Measurements from ENCODE around the gene CDK5RAP1.
A peak's percentile ranks its signal among the peaks of the same experiment; 100 is the strongest.

CDK5RAP1 gene, protein sequence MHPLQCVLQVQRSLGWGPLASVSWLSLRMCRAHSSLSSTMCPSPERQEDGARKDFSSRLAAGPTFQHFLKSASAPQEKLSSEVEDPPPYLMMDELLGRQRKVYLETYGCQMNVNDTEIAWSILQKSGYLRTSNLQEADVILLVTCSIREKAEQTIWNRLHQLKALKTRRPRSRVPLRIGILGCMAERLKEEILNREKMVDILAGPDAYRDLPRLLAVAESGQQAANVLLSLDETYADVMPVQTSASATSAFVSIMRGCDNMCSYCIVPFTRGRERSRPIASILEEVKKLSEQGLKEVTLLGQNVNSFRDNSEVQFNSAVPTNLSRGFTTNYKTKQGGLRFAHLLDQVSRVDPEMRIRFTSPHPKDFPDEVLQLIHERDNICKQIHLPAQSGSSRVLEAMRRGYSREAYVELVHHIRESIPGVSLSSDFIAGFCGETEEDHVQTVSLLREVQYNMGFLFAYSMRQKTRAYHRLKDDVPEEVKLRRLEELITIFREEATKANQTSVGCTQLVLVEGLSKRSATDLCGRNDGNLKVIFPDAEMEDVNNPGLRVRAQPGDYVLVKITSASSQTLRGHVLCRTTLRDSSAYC

GRCh38 chr20:33401184-33401920 is at the start of gene CDK5RAP1:
CDK5RAP1 (minus strand) TSS chr20:33401519; CDS start chr20:33397064, 4,455 bp downstream.
- peak within 1 kb of the TSS; percentile 67 for H3K27ac ChIP-seq
- TF ChIP-seq CTCF (conservative IDR thresholded peaks at IDR 0.05; ENCODE audit: low read depth): no peak
- DNase-seq (ENCODE audit: low spot score): peak; percentile 94
- CTCF ChIA-PET: interaction anchor here (0.6 to 2.4 kb wide), 8 partner anchors 8 to 669 kb away, joined by 3 to 9 read pairs (median 3); no protein-coding TSS in a partner anchor
- POLR2A ChIA-PET (ENCODE audit: low non-redundant PET): interaction anchor here (0.6 to 1.5 kb wide), 5 partner anchors 9 to 267 kb away, joined by 3 to 7 read pairs (median 3); partner anchors contain the start of gene SNTA1

DNA sequence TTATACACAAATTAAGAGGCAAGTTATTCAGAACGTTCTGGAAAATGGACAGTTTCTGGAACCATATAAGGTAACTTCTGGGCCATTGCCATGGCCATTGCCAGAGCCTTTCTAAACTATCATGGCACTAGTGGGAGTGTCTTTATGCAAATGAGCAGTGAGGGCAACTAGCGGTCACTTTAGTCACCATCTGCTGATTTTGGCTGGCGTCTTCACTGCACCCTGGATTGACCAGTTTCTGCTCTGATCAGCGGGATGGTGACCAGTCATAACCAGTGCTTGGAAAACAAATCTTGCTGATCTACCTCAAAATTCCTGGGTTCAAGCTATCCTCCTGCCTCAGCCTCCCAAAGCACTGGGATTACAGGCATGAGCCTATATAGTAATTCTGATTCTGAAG is 49.5 kb upstream of the CDK5RAP1 start:
- DNase-seq (ENCODE audit: low spot score): peak; percentile 48
- CTCF ChIA-PET: interaction anchor here (0.9 kb wide), 1 partner anchor 42 kb away, joined by 4 read pairs; no protein-coding TSS in a partner anchor
- POLR2A ChIA-PET (ENCODE audit: low non-redundant PET): no interaction called here

GRCh38 chr20:33445881-33446625 is 44.7 kb upstream of the CDK5RAP1 start:
- CTCF ChIA-PET: interaction anchor here (0.6 to 2.8 kb wide), 5 partner anchors 11 to 222 kb away, joined by 3 to 10 read pairs (median 4); no protein-coding TSS in a partner anchor
- H3K27ac ChIP-seq: no peak overlapping the region
- DNase-seq (ENCODE audit: low spot score): no peak
- TF ChIP-seq CTCF (conservative IDR thresholded peaks at IDR 0.05; ENCODE audit: low read depth): no peak
- POLR2A ChIA-PET (ENCODE audit: low non-redundant PET): no interaction called here

More for the DNA sequence above, 49.5 kb upstream of the CDK5RAP1 start:
- H3K27ac ChIP-seq: no peak overlapping the region
- TF ChIP-seq CTCF (conservative IDR thresholded peaks at IDR 0.05; ENCODE audit: low read depth): no peak

GRCh38 chr20:33444797-33445560 is 43.7 kb upstream of the CDK5RAP1 start:
- no peak for DNase-seq (ENCODE audit: low spot score)
- H3K27ac ChIP-seq: peak overlapping the region; percentile 54
- ChIA-PET CTCF (interaction anchor here (0.5 to 3.7 kb wide), 7 partner anchors 8 to 685 kb away, joined by 3 to 16 read pairs (median 3); partner anchors contain the start of gene ACTL10), POLR2A (ENCODE audit: low non-redundant PET) (interaction anchor here (1.6 kb wide), 1 partner anchor 43 kb away, joined by 7 read pairs; the partner anchor contains the start of gene CDK5RAP1)
- peak; percentile 51 for TF ChIP-seq CTCF (conservative IDR thresholded peaks at IDR 0.05; ENCODE audit: low read depth)

- peak; percentile 97 for DNase-seq (ENCODE audit: low spot score)
- ChIA-PET POLR2A (ENCODE audit: low non-redundant PET) (interaction anchor here (0.5 to 1.6 kb wide), 6 partner anchors 20 to 1212 kb away, joined by 3 to 7 read pairs (median 4); partner anchors contain the start of genes CBFA2T2 and CDK5RAP1), CTCF (interaction anchor here (0.6 to 3.7 kb wide), 6 partner anchors 42 to 1217 kb away, joined by 3 to 16 read pairs (median 4); partner anchors contain the start of genes ACTL10 and CDK5RAP1)
- peak within 1 kb of the TSS; percentile 54 for H3K27ac ChIP-seq
- no peak for TF ChIP-seq CTCF (conservative IDR thresholded peaks at IDR 0.05; ENCODE audit: low read depth)
Measured at GRCh38 chr20:33443512-33444239, 42.4 kb upstream of the CDK5RAP1 start, which contains the start of gene SNTA1. SNTA1 (minus strand) TSS chr20:33443763; CDS start chr20:33443620, 143 bp downstream.
